HPDE6-E6E7 (cell line): ENCODE measurements around the gene TADA3.

Experiments
- DNase-seq: peaks from one replicate; pipeline ENCODE4 v3.0.0; 2011; ENCODE audit warnings: missing footprints; ENCODE audit errors: extremely low spot score

The TADA3 gene

GRCh38 chr3:9792405-9793160 lies at the start of gene TADA3, which contains the start of gene ARPC4:
TSS of gene TADA3 (minus strand) at chr3:9792473. CDS start at chr3:9791466, 1,007 bp downstream.
TSS of gene ARPC4 (plus strand) at chr3:9793082. CDS start at chr3:9793122, 40 bp downstream.
- DNase-seq, result peak; percentile 65

DNA sequence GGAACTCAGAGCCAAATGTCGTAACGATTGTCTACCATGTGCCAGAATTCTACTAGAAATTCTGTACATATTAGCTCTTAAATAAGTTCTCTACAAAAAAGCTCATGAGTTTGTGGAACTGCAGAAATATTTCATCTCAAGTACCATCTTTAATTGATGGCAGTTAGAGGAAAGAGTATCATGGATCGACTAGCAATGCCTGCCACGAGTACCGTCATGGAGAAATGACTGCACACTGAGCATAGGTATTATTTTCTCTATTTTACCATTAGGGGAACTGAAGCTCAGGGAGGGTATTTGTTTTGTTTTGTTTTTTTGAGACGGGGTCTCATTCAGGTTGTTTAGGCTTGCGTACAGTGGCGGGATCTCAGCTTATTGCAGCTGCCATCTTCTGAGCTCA lies 48.7 kb upstream of the TADA3 start:
- DNase-seq, result no peak

GRCh38 chr3:9838856-9839255 lies 46.6 kb upstream of the TADA3 start:
- no peak for DNase-seq

DNA sequence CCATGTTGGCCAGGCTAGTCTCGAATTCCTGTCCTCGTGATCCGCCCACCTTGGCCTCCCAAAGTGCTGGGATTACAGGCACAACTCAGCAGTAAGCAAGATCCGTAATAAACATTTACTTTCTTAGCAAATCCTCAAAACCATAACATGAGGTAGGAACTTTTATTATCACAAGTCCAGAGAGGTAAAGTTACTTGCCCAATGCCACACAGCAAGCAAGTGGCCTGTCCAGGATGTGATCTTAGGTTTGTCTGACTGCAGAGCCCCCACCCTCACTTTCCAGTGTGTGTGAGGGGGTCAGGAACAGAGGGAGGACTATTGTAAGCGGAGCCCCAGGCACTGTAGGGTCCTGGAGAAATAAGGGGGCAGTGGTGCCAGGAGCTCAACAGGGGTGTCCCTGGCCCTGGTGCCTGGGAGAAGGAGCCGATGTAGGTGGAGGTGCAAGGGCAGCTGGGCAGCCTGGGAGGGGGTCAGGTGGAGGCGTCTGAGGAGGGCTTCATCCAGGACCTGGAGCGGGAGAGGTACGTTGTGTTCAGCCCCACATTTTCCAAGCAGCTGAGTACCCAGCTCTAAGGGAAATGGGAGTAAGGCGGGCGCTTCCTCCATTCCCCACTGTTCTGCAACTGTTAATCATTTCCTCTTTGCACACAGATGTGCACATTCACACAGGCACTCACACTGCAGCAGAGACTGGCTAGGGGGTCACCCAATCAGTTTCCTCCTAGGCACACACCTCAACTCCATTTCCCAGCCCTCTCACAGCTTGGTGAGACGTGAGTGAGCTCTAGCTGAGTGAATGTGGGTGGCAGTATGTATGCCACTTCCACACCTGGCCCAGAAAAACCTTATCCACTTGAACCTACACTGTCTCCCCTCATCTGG lies 45.7 kb upstream of the TADA3 start:
- no peak for DNase-seq

DNA sequence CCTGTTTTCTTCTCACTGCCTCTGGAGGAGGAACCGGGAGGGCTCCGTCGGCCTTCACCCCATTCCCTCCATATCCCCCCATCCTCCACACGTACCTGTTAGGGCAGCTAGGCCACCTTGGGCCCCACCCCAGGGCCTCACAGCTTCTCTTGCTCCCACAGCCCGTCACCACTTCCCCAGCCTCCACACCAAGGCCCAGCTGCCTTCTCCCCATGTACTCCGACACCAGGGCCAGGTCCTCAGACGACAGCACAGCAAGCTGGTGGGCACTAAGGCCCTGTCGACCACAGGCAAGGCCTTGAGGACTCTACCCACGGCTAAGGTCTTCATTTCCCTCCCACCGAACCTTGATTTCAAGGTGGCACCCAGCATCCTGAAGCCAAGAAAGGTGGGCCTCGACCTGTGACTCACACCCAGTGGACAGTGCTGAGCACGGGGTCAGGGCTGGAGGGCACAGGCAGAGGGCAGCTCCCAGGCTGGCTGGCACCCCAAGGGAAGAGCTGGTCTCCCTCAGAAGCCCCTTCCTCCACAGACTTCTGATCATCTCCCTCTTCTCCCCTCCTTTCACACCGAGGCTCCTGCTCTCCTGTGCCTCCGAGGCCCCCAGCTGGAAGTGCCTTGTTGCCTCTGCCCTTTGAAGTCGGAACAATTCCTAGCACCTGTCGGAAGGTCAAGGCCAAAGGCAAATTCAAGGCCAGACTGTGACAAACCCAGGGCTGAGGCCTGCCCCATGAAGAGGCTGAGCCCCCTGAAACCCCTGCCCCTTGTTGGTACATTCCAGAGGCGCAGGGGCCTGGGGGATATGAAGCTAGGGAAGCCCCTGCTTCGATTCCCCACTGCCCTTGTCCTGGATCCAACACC lies 42.5 kb upstream of the TADA3 start:
- DNase-seq, result no peak

GRCh38 chr3:9833078-9833477 lies 40.8 kb upstream of the TADA3 start:
- DNase-seq, result no peak

- DNase-seq, result no peak
These were observed 39.0 kb upstream of the TADA3 start for GRCh38 chr3:9831253-9831652.

DNA sequence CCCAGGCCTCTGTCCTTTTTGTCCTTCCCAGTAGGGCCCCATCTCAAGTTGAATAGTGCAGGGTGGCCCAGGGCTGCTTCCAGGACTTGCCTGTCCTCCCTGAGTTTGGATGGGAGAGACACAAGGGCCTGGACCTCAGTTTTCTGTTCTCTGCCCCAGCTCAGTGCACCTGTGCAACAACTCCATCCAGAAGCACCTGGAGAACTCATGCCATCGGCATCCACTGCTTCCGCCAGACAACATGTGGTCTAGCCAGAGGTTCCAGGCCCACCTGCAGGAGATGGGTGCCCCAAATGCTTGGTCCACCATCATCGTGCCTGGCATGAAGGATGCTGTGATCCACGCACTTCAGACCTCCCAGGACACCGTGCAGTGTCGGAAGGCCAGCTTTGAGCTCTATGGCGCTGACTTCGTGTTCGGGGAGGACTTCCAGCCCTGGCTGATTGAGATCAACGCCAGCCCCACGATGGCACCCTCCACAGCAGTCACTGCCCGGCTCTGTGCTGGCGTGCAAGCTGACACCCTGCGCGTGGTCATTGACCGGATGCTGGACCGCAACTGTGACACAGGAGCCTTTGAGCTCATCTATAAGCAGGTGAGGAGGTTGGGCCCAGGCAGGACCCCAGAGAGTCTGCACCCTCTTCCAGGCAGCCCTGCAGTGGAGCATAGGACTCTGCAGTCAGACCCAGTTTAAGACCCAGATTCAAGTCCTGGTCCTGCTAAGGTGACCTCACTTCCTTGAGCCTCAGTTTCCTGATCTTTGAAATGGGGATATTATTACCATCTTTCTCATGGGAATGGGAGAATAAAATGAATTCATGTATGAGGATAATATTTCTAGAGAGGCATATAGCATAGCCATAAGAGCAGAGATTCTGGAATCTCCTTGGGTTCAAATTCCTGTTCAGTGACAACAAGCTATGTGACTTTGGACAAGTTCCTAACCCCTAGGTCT lies 36.8 kb upstream of the TADA3 start:
- DNase-seq, result no peak

GRCh38 chr3:9826815-9827573 lies 34.7 kb upstream of the TADA3 start:
- no peak for DNase-seq

DNA sequence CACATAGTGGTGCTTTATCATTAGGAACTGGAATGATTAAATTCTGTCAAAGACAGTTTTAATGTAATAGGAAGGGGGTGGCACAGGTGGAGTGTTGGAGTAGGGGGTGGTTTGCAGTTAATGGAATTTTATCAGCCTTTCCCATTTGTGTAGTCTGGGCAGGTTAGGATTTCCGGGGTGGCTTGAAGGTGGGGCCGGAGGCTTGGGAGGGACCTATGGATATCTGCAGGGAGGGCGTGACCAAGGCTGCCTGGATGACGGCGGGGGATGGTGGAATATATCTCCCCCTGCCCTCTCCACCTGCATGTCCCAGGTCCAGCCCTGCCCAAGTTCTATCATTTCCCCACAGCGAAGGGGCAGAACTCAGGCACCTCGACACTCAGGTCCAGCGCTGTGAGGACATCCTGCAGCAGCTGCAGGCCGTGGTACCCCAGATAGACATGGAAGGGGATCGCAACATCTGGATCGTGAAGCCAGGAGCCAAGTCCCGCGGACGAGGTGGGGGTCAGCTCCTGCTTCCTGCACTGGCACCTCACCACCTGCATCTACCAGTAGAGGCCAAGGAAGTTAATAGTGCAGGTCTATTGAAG lies 33.3 kb upstream of the TADA3 start:
- DNase-seq, result no peak

- DNase-seq, result no peak
These were observed 28.7 kb upstream of the TADA3 start for GRCh38 chr3:9820946-9821345.

- DNase-seq, result no peak
These were observed 28.3 kb upstream of the TADA3 start for GRCh38 chr3:9820543-9820942.

DNA sequence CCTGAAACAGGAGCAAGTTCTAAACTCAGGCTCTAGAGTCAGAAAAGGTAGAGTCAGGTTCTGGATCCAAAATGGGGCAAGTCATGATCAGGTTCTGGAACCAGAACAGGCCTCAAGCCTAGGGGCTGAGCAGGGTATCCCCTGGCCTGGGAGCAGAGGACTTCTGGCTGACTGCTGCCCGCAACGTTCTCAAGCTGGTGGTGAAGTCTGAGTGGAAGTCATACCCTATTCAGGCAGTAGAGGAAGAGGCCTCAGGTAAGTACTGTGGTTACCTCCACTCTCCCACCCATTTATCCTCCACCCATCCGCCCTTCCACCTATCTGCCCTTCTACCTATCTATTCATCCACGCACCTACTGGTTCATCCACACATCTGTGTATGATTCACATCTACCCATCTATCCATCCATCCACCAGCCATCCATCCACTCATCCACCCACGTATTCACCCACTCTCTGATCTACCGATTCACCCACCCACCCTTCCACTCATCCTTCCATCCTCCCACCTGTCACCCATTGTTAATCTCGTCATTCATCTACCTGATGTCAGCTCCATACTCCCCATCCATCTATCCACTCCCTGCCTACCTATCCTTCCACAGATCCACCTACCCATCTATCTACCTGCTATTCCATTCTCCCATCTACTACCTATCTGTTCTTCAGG lies 26.5 kb upstream of the TADA3 start:
- no peak for DNase-seq

DNA sequence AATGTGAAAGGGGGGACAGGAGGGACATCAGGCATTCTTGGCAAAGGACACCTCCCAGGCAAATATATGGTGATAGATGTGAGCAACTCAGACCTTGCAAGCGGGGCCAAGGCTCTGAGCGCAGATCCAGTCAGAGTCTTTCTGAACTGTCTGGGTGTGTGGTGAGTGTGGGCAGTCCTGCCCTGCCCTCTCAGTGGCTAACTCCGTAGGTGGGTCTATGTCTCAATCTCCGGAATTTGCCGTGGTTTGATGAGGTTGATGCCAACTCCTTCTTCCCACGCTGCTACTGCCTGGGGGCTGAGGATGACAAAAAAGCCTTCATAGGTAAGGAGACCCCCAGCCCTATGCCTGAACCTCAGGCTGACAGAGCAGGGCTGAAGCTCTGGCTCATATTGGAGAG lies 25.2 kb upstream of the TADA3 start:
- DNase-seq, result no peak

DNA sequence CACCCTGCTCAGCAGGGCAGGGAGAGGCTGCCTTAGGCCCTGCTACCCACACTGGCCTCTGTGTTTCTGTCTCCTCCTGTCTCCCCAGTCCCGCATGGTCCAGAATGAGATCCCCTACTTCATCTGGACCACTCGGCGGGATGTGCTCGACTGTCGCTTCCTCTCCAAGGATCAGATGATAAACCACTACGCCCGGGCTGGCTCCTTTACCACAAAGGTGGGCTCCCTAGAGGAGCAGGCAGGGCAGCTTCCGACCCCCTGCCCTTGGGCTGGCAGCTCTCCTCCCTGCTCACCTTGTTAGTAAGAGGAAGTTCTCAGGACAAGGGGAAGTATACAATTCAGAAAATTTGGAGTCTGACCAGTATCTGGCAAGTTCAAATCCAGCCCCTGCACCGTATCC lies 23.7 kb upstream of the TADA3 start:
- DNase-seq, result no peak

DNA sequence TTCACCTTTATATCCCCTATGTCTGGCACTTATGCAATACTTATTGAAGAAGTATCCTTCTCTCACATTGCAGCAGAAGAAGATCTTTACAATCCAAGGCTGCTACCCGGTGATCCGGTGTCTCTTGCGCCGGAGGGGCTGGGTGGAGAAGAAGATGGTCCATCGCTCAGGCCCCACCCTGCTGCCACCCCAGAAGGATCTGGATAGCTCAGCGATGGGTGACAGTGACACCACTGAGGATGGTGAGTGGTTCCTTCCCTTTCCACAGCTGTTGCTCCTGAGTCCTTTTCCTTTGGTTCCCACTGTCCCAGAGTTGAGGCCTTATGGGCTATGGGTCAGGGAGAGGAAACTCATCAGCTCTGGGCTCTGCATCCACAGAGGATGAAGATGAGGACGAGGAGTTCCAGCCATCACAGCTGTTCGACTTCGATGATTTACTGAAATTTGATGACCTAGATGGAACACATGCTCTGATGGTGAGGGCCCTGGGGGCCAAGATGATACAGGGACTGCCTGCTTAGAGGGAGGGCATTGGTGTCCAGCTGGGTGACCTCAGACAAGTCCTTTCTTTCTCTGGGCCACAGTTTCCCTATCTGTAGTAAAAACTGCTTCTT lies 20.7 kb upstream of the TADA3 start:
- no peak for DNase-seq

GRCh38 chr3:9810846-9811245 lies 18.6 kb upstream of the TADA3 start:
- DNase-seq, result no peak

GRCh38 chr3:9810433-9810770 lies 18.1 kb upstream of the TADA3 start:
- DNase-seq, result no peak
